ENCODE measurements around the gene ELAVL1.
"Not testable (repeated sequence)": the region's sequence is repeated elsewhere in the genome, so short reads cannot be mapped to it uniquely, and the experiment has no call there.

Gene ELAVL1

GRCh38 chr19:7932930-7933300 is 72.5 kb downstream of the ELAVL1 start:
- DNase-seq = no peak

GRCh38 chr19:7932276-7932929 is 73.0 kb downstream of the ELAVL1 start:
- no peak for DNase-seq

GRCh38 chr19:7931221-7932061 is 74.0 kb downstream of the ELAVL1 start:
- DNase-seq = no peak

- DNase-seq = no peak
Observed at GRCh38 chr19:7930765-7931164, 74.7 kb downstream of the ELAVL1 start.

- not testable (repeated sequence) for DNase-seq
Observed at GRCh38 chr19:7930030-7930429, 75.4 kb downstream of the ELAVL1 start.

GRCh38 chr19:7928741-7929701 is 76.4 kb downstream of the ELAVL1 start:
- peak; percentile 82 for DNase-seq

- DNase-seq = no peak
Observed at GRCh38 chr19:7928334-7928706, 77.1 kb downstream of the ELAVL1 start.

- no peak for DNase-seq
Observed at GRCh38 chr19:7927605-7928333, 77.7 kb downstream of the ELAVL1 start.

GRCh38 chr19:7926727-7927604 is 78.5 kb downstream of the ELAVL1 start:
- no peak for DNase-seq

- peak; percentile 61 for DNase-seq
Observed at GRCh38 chr19:7926021-7926726, 79.3 kb downstream of the ELAVL1 start, which contains the start of gene CTXN1. TSS of gene CTXN1 (minus strand) at chr19:7926135. CDS start at chr19:7925538, 597 bp downstream.

GRCh38 chr19:7925171-7925851 is 80.1 kb downstream of the ELAVL1 start:
- peak; percentile 74 for DNase-seq

GRCh38 chr19:7924651-7925170 is 80.7 kb downstream of the ELAVL1 start:
- no peak for DNase-seq

- no peak for DNase-seq
Observed at GRCh38 chr19:7924241-7924640, 81.2 kb downstream of the ELAVL1 start.

- DNase-seq = no peak
Observed at GRCh38 chr19:7923295-7924191, 81.9 kb downstream of the ELAVL1 start.

GRCh38 chr19:7922836-7923195 is 82.6 kb downstream of the ELAVL1 start:
- no peak for DNase-seq

- DNase-seq = no peak
Observed at GRCh38 chr19:7921967-7922835, 83.2 kb downstream of the ELAVL1 start.

- no peak for DNase-seq
Observed at GRCh38 chr19:7921302-7921966, 84.0 kb downstream of the ELAVL1 start.
